AG08395 (cell line): ENCODE data around the gene ETV7.
"Not testable (repeated sequence)": the region's sequence is repeated elsewhere in the genome, so short reads cannot be mapped to it uniquely, and the experiment has no call there.

ENCODE experiments used
- DNase-seq: peaks from one replicate; pipeline ENCODE4 v3.0.0; 2012; ENCODE audit warnings: mixed read lengths, low spot score

Gene ETV7

GRCh38 chr6:36364061-36364635 lies 23.3 kb downstream of the ETV7 start:
- not testable (repeated sequence) for DNase-seq

- DNase-seq, result not testable (repeated sequence)
Observed at GRCh38 chr6:36363371-36363752, 24.1 kb downstream of the ETV7 start.

GRCh38 chr6:36362551-36363370 lies 24.7 kb downstream of the ETV7 start:
- no peak for DNase-seq

- DNase-seq, result no peak
Observed at GRCh38 chr6:36361071-36361470, 26.4 kb downstream of the ETV7 start.

- DNase-seq, result peak; percentile 88
Observed at GRCh38 chr6:36360241-36361054, 27.0 kb downstream of the ETV7 start.

DNA sequence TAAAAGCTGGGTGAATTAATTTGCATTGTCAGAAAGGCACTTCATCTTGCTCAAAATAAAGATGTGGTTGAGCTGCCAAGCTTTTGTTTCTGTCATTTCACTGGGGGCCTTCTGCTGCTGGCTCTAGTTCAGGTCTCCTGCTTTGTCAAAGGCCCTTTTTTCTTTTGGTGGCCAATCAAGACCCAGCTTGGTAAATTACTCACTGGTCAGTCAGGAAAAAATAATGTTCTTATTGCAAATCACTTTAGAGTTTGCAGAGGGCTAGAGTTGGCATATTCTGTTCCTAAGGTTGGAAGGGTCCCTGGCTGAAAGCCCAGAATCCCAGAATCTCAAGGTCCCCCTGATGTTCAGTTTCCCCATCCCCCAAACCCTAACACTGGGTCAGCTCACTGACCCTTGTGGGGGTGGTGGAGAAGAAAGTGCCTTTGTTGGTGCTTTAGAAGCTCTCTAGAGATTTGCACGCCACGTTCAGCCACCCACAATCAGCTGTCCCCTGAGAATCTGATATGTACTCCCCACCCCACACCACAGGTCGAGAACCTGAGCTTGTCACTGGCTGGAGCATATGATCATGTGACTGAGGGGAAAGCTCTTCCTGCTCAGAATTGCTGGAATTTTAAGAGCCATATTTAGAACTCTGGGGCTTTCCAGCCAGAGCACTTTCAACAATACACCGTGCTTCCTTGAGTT lies 29.1 kb downstream of the ETV7 start:
- no peak for DNase-seq

GRCh38 chr6:36357872-36358225 lies 29.6 kb downstream of the ETV7 start:
- no peak for DNase-seq

- no peak for DNase-seq
Observed at GRCh38 chr6:36355819-36356218, 31.6 kb downstream of the ETV7 start.

DNA sequence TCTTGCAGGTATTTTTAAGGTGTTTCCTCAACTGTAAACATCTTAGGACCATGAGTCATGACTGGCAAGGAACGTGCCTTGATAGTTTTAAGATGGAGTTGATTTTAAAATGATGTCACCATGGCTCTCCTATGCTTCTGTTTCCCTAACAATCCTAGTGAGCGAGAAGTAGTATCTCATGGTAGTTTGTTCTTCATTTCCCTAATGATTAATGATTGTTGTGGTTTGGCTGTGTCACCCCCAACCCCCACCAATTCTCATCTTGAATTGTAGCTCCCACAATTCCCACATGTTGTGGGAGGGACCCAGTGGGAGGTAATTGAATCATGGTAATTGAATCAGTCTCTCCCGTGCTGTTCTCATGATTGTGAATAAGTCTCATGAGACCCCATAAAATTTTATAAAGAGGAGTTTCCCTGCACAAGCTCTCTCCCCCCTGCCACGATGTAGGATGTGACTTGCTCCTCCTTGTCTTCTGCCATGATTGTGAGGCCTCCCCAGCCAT lies 34.0 kb downstream of the ETV7 start:
- no peak for DNase-seq

GRCh38 chr6:36352477-36353157 lies 34.9 kb downstream of the ETV7 start:
- no peak for DNase-seq

DNA sequence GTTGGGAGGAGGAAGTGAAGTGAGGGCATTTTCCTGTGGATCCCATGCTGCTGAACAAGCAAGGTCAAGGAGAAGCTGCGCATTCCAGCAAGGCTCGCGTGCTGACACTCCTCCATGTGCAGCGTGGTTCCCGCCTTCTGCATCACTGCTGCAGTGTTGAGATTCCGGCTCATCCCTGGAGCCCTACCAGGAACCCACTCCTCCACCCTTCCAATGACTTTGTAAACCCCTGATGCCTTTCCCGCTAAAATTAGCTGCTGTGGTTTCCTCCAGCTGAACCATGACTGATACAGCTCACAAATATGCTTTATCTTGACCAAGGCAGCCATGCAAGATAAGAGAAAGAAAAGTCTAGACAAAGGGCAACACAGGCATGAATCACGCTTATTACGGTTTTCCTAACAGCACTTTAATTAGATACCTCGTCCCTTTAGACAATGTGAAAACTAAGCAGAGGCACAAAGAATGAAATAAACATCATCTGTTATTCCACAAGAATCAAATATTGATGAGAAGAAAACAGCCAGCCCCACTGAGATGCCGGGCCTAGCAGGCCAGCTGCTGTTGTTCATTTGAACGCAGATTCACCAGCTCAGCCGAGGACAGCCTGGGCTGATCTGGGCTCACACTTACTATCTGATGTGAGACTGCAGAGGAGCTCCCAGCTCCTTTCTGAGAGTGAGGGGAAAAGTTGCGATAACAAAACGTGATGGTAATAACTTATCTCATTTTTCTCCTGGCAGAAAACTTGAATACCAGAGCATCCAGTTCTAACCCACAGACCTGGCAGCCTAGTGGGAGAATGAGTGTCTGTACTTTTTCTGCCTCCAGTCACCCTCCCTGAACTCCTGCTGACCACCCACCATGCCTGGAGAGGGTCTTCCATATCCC lies 36.5 kb downstream of the ETV7 start:
- peak; percentile 43 for DNase-seq

GRCh38 chr6:36350082-36350481 lies 37.4 kb downstream of the ETV7 start:
- DNase-seq, result no peak

DNA sequence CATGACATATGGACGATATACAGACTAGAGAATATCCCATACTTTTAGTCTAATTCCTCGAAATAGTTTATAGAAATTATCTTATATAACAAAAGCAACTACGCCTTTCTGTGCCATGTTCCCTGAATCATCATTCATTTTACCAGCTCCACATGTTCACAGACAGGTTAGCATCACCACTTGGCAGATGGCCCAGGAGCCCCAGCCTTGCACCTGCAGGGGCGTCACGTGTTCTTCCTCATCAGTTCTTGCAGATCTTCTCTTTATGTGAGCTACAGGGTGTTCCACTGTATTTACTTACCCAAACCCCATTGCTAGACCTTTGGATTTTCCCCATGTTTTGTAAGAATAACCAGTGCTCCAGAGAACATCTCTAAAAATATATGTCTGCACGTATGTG lies 38.2 kb downstream of the ETV7 start:
- no peak for DNase-seq

DNA sequence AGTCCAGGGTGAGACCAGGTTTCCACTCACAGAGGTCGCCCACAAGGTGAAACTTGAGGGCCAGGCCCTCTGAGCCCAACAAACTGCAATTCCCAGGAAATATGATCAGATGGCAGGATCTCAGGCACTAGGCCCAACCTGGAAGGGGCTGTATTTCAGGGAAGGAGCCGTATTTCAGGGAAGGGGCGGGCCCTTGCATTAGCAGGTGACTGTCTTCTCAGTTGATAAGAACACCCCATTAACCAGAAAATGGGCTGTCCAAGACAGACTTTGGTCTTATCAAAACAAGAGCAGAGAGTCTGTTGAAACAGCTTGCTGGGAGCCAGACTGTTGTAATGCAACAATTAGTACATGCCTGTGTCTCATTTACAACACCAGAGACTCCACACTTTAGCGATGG lies 39.8 kb downstream of the ETV7 start:
- DNase-seq, result no peak

- no peak for DNase-seq
Observed at GRCh38 chr6:36346486-36347273, 40.8 kb downstream of the ETV7 start.

GRCh38 chr6:36345681-36346466 lies 41.6 kb downstream of the ETV7 start:
- no peak for DNase-seq

GRCh38 chr6:36343109-36343680 lies 44.3 kb downstream of the ETV7 start:
- no peak for DNase-seq

DNA sequence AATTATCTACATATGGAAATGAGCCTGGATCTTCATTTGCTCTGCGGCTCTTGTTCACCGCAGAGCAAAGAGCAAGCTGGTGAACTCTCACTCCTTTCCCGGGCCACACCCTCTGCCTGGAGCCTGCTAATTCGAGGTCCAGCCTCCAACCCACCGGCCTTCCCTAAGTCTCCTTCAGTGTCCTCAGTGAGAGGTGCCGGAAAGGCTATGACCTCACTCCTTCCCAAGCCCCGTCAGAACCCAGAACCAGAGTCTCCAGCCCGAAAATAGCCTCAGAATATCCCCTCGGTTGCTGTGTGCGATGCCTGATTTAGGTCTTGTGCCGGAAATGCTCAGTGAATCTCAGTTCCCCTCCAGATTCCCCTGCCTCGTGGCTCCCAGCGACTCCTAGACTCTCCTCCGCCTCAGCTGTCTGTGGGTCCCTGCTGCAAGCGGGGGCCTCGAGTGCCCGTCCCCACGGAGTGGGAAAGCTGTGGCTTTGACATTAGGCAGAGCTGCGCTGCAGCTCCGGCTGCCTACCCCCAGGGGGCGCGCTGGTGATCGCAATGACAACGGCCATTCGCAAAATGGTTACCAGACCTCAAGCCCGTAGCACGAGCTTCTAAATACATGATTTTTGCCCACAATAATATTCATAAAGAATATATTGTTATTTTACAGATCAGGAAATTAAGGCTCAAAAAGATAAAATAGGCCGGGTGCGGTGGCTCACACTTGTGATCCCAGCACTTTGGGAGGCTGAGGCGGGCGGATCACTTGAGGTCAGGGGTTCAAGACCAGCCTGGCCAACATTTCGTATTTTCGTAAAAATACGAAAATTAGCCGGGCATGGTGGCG lies 46.6 kb downstream of the ETV7 start:
- peak; percentile 78 for DNase-seq
